ENCODE measurements around the gene ITGA5.

Gene ITGA5

GRCh38 chr12:54349036-54349435, 70.0 kb downstream of the ITGA5 start:
- TF ChIP-seq CTCF (IDR thresholded peaks at IDR 0.05; ENCODE audit: low read depth, low read length), result no peak
- DNase-seq (ENCODE audit: low read depth in 2 of 2), result no peak
- H3K4me3 ChIP-seq (replicated peaks in 1 of 2; ENCODE audit: low read depth in 2 of 2, low read length in 2 of 2), result no peak overlapping the region
